HG03439 (cell line): ENCODE measurements around the gene DOHH.

Source experiments
- ATAC-seq: cut with Tn5 transposase; IDR thresholded peaks from one replicate; pipeline ENCODE4 v1.9.1; 2021; ENCODE audit warnings: mild to moderate bottlenecking, moderate library complexity; ENCODE audit not compliant: unreplicated experiment

DOHH gene

GRCh38 chr19:3505598-3506383, 5.3 kb upstream of the DOHH start, which contains the start of gene FZR1:
Gene FZR1, plus strand, starts transcription at chr19:3506311. Its CDS starts 16,679 bp downstream, at chr19:3522990.
- peak; percentile 82 for ATAC-seq

- ATAC-seq, result no peak
These were observed 4.3 kb upstream of the DOHH start for GRCh38 chr19:3504735-3505134.

DNA sequence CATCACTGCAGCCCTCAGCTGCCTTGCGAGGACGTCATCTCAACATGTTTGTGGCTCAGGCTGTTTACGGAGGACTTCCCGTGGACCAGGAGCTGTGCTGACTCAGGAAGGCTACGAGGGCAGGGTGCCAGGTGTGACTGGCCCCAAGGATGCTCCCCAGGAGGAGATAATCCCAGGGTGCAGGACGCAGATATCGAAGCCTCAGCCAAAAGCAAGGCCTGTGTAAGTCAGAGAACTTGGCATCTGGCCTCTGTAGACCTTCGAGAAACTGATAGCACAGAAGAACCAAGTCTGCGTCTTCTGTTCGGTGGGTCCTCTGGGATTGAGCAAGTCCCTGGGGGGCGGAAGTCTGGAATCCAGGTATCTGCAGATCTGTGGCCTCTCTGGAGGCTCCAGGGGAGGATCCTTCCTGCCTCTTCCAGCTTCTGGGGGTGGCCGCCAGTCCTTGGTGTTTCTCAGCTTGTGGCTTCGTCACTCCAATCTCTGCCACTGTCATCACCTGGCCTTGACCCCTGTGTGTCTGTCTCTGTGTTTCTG, 2.6 kb upstream of the DOHH start:
- no peak for ATAC-seq

DNA sequence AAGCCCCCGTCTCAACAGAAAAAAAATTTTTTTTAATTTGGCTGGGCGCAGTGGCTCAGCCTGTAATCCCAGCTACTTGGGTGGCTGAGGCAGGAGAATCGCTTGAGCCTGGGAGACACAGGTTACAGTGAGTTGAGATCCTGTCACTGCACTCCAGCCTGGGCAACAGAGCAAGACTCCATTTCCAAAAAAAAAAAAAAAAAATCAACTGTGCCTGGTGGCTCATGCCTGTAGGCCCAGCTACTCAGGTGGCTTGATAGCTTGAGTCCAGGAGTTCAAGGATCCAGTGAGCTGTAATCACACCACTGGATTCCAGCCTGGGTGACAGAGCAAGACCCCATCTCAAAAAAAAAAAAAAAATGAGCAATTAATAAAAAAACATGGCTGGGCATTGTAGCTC, 1.3 kb upstream of the DOHH start:
- ATAC-seq, result no peak

GRCh38 chr19:3499738-3500428, 591 bp downstream of the DOHH start:
- peak; percentile 5 for ATAC-seq

GRCh38 chr19:3497757-3498520, 2.5 kb downstream of the DOHH start:
- no peak for ATAC-seq

- ATAC-seq, result no peak
These were observed 3.8 kb downstream of the DOHH start for GRCh38 chr19:3496392-3497273.

DNA sequence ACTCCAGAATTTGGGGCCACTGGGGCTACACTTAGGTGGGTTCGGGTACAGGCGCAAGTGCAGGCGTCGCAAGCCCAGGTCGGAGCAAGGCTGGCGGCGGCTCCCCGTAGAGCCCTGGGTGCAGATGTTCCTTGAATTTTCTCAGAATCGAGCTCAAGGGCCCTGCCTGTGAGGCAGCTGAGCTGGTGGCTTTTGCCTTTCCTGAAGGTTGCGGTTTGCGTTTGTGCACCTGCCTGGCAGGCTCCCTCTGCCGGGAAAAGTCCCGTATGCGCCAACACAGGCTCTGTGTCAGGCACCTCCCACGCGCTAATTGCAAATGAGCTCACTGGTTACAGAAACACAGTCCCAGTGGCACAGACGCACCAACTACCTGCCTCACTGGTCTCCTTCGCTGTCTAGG, 5.9 kb downstream of the DOHH start:
- no peak for ATAC-seq

DNA sequence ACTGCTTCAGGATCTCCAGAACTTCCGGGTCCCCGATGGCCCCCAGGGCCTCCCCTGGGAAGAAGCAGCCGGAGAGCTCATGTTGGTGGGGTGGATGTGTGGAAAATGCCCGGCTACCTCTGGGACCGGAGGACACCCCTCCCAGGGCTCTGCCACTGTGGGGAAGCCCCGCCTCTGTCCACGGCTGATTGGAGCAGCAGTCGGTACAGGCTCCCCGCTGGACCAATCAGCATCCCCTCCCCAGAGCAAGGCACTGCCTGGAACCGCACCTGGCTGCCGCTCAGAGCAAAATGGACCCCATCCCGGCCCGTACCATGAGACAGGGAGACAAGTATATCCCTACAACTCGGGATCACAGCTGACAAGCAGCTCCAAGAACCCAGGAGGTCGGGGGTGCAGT, 6.4 kb downstream of the DOHH start:
- no peak for ATAC-seq

DNA sequence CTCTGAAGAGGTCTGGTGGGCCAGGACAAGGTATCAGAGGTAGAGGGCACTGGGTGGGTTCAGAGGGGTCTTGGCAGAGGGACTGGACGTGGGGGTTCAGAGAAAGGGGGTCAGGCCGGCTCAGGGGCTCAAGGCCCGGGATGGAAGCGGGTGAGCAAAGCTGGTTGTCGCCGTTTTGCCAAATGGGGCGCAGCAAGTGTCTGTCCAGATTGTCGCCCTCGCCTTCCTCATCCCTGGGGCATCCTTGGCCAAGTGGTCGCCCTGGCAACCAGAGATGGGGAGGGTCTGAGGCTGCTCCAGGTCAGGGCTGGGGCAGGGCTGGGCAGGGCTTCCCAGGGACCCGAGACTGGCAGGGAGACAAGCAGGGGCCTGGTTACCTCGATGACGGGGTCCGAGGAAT, 6.8 kb downstream of the DOHH start:
- no peak for ATAC-seq

- no peak for ATAC-seq
These were observed 7.6 kb downstream of the DOHH start for GRCh38 chr19:3492919-3493318.

- no peak for ATAC-seq
These were observed 8.2 kb downstream of the DOHH start for GRCh38 chr19:3492131-3492839.

DNA sequence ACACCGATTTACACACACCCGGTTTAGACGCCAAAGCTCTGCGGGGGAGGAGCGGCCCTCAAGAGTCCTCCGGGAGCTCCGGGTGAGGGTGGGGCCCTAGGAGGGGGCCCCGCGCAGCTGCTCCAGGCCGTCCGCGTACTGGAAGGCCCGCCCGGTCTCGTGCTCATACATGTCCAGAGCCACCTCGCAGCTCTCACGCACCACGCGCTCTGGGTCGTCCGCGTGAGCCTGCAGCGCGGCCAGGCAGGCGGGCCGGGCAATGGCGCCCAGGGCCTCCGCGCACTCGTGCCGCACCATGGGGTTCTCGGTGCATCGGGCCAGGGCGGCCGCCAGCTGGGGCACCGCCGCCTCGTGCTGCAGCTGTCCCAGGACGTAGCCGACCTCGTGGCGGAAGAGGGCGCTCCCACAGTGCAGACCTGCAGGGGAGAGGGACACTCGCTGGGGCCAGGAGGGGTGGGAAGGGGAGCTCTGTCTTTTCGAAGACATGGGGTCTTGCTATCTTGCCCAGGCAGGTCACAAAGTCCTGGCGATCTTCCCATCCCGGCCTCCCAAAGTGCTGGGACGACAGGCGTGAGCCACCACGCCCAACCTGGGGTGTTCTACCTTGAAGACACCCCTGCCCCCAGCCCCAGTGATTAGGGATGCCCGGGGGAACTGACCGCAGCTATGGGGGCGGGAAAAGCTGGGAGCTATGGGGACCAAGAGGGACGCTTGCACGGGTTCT, 8.9 kb downstream of the DOHH start:
- ATAC-seq, result no peak

DNA sequence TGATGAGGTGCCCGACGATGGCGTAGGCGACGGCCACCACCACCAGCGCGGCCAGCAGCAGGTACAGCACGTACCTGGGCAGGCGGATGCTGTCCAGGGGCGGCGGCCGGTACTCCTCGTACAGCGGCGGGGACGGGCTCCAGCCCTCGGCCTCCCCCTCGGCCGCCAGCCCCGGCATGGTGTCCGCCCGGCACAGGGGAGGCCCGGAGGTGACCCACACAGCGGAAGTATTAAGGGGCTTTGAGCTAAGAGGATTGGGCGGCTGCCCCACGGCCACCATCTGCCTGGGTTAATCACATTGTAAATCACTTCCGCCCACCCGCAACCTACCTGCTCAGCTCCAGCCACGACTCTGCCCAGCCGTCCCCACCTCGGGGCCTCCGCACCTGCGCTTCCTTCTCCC, 17.2 kb downstream of the DOHH start, which contains the start of gene SMIM44:
Gene SMIM44, minus strand, starts transcription at position 216 of the 403 bp plus-strand sequence. Its CDS starts 38 bp downstream, at position 178.
- ATAC-seq, result no peak

DNA sequence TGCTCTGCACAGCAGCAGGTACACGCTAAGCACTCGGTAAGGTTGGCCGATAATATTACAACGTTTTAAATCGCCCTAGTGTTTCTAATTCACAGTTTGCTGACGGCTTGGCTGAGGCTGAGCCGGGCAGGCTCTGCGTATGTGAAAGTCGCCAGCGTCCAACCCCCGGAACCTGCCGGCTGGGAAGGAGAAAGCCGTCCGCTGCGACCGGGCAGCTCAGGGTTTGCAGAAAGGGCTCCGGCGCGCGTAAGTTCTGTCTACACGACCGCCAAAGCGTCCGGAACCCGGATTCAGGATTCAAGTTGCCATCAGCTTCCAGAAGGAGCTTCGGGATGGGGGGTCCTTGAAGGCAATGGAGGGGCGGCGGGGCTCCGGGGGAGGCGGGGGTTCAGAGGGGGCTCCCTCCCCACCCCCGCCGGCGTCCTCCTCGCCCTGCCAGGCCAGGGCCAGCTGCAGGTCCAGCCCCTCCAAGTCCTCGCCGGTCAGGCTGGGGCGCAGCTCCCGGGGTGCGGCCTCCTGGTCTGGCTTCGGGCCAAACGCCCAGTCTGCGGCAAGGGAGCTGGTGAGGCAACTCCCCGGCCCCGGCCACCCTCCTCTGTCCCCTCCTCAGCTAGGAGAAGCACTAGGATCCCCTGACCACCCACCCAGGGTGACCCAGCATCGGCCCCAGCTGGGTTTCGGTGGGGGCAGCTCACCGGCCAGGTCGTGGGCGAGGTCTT, 17.8 kb downstream of the DOHH start:
- no peak for ATAC-seq

- no peak for ATAC-seq
These were observed 19.0 kb downstream of the DOHH start for GRCh38 chr19:3481241-3482090.

- ATAC-seq, result no peak
These were observed 19.9 kb downstream of the DOHH start, which contains the start of gene SMIM24 for GRCh38 chr19:3480383-3481091. Gene SMIM24, minus strand, starts transcription at chr19:3480525. Its CDS starts 62 bp downstream, at chr19:3480463.
